ENCODE results near the gene CLDN1. TPM values are rescaled to one million over a fixed set of nuclear protein-coding genes. Genes with fewer than 3 reads are reported as not detected.

CLDN1 gene
- total RNA-seq, 1 donor from 2014 or later, result 0.53 TPM

DNA sequence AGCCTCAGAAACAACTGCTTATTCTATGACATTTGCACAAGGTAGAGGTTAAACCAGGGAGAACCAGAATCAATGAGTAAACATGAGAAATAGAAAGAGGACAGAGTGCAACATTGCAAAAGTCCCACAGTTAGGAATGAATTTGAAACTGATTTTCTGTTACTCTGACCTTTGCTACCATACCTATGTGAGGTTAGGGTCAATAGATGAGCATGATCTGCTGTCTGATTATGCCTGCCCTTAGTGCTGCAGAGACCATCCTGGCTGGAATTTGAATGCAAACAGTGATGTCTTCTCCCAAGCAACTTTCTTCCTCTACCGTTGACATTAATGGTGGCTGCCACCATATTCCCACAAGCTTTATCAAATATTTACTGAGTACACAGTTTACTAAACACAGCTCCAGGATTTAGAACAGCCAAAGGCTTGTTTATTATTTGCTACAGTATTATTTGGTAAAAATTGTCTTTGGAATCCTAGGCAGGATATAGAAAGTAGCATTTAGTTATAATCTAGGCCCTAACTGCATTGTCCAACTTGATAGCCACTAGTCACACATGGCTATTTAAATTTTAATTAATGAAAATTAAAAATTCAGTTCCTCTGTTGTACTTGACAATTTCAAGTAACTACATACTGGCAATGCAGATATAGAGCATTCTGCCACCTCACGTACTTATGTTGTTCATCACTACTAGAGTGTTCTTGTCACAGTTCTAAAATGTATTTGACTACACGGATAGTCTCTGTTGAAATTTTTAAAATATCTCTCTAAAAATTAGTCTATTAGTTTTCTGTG lies 8.9 kb upstream of the CLDN1 start:
- Histone ChIP-seq H3K27ac (no peak overlapping the region), H3K36me3 (no peaks in the 10 kb centered on the region), H3K27me3 (no peaks in the 10 kb centered on the region), H3K4me3 (no peak overlapping the region), H3K4me1 (no peaks in the 10 kb centered on the region), H3K9me3 (no peaks in the 10 kb centered on the region)
- TF ChIP-seq, protein P1, sequence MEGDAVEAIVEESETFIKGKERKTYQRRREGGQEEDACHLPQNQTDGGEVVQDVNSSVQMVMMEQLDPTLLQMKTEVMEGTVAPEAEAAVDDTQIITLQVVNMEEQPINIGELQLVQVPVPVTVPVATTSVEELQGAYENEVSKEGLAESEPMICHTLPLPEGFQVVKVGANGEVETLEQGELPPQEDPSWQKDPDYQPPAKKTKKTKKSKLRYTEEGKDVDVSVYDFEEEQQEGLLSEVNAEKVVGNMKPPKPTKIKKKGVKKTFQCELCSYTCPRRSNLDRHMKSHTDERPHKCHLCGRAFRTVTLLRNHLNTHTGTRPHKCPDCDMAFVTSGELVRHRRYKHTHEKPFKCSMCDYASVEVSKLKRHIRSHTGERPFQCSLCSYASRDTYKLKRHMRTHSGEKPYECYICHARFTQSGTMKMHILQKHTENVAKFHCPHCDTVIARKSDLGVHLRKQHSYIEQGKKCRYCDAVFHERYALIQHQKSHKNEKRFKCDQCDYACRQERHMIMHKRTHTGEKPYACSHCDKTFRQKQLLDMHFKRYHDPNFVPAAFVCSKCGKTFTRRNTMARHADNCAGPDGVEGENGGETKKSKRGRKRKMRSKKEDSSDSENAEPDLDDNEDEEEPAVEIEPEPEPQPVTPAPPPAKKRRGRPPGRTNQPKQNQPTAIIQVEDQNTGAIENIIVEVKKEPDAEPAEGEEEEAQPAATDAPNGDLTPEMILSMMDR (IDR thresholded peaks at IDR 0.05), result no peak
- no peak for DNase-seq (ENCODE audit: low spot score in 2 of 2)
- intact Hi-C loops (cut with DNase I), result no loop called here

DNA sequence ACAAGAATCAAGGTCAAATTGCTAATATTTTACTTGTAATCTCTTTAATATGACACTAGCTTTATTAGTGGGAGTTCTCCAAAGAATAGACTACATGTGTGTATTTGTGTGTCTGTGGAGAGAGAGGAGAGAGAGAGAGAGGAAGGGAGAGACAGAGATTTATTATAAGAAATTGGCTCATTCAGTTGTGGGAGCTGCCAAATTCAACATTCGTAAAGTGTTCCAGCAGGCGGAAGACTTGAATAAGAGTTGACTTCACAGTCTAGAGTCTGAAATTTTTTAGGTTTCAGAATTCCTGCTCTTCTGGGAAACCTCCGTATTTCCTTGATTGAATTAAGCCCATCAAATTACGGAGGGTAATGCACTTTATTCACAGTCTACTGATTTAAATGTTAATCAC lies 4.7 kb upstream of the CLDN1 start:
- H3K27me3 ChIP-seq, result no peaks in the 10 kb centered on the region
- no peaks in the 10 kb centered on the region for H3K9me3 ChIP-seq
- TF ChIP-seq, protein P1 (IDR thresholded peaks at IDR 0.05), result no peak
- H3K4me3 ChIP-seq, result no peak overlapping the region
- H3K4me1 ChIP-seq, result no peaks in the 10 kb centered on the region
- no peak for DNase-seq (ENCODE audit: low spot score in 2 of 2)
- intact Hi-C loops (cut with DNase I), result loop anchor here (10.0 kb wide), 2 partner anchors 188 to 202 kb away; partner anchors contain the start of genes IL1RAP and P3H2
- H3K36me3 ChIP-seq, result no peaks in the 10 kb centered on the region
- H3K27ac ChIP-seq, result no peak overlapping the region

DNA sequence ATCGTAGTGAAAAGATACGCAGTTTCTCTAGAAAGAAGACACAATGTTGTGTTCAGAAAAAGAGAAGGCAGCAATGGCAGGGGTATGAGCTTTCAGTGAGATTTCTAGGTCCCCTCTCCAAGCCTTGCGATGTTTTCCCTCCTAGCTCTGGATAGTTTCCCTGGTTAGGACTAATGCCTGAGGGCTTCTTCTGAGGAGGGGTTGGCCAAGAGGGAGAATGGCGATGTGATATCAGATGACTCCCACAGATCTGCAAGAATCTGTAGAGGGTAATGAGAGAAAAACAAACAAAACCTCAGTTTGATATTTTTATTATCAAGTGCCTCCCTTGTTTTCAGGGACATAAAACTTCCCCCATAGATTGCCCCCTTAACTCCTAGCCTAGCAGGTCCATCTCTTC lies 4.1 kb upstream of the CLDN1 start:
- intact Hi-C loops (cut with DNase I), result loop anchor here (10.0 kb wide), 2 partner anchors 188 to 202 kb away; partner anchors contain the start of genes IL1RAP and P3H2
- TF ChIP-seq, protein P1 (IDR thresholded peaks at IDR 0.05), result no peak
- no peak overlapping the region for H3K27ac ChIP-seq

DNA sequence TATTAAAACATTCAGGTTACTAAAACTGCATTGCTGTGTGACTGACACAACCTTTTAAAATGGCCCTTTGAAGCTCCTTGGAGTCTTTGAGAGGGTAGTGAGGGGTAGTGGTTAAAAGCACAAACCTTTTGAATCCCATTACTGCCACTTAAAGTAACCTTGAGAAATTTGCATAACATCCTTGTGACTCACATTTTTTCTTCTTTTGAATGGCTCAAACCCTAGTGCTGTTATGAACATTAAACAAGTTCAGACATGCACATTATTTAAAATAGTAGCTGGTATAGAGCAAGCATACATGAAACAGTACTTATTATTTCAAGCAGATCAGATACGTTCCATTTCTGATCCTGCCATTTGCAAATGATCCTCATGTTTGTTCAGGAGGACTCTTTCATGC lies 3.7 kb upstream of the CLDN1 start:
- DNase-seq (ENCODE audit: low spot score in 2 of 2), result no peak
- Histone ChIP-seq H3K4me3 (no peak overlapping the region), H3K27me3 (no peaks in the 10 kb centered on the region), H3K27ac (no peak overlapping the region), H3K9me3 (no peaks in the 10 kb centered on the region), H3K36me3 (no peaks in the 10 kb centered on the region), H3K4me1 (no peaks in the 10 kb centered on the region)
- TF ChIP-seq, protein P1 (IDR thresholded peaks at IDR 0.05), result no peak
- intact Hi-C loops (cut with DNase I), result loop anchor here (10.0 kb wide), 2 partner anchors 189 to 201 kb away; partner anchors contain the start of genes IL1RAP and P3H2

More for the DNA sequence above, 4.1 kb upstream of the CLDN1 start:
- DNase-seq (ENCODE audit: low spot score in 2 of 2), result no peak
- H3K4me3 ChIP-seq, result no peak overlapping the region
- H3K36me3 ChIP-seq, result no peaks in the 10 kb centered on the region
- no peaks in the 10 kb centered on the region for H3K9me3 ChIP-seq
- H3K4me1 ChIP-seq, result no peaks in the 10 kb centered on the region
- no peaks in the 10 kb centered on the region for H3K27me3 ChIP-seq

DNA sequence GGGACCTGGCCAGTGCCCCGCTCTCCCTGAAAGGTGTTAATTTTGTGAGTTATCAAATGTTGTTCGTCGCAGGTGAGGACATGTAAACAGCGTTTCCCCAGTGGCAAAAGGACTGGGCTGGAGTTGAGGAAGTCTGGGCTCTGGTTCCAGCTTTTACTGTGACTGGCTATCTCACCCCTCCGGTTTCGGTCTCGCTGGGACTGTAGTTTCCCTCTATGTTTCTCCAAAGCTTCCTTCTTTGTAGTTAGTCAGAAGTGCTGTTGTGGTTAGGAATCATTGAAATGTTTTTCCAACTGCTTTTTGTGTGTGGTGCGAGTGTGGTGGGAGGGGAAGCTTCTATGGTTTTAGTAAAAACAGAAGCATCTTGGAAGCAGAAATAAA lies 990 bp upstream of the CLDN1 start:
- intact Hi-C loops (cut with DNase I), result loop anchor here (2.0 to 10.0 kb wide), 4 partner anchors 98 to 362 kb away; partner anchors contain the start of genes IL1RAP and P3H2
- H3K27ac ChIP-seq, result no peak overlapping the region
- no peaks in the 10 kb centered on the region for H3K9me3 ChIP-seq
- DNase-seq (ENCODE audit: low spot score in 2 of 2), result no peak
- H3K36me3 ChIP-seq, result no peaks in the 10 kb centered on the region
- H3K27me3 ChIP-seq, result no peaks in the 10 kb centered on the region
- H3K4me1 ChIP-seq, result no peaks in the 10 kb centered on the region
- H3K4me3 ChIP-seq, result peak overlapping the region in 1 of 2 donors; percentile 69
- TF ChIP-seq, protein P1 (IDR thresholded peaks at IDR 0.05), result no peak

Measured in ascending aorta (tissue), 2 donors.